Osteocyte (in vitro differentiated cells): ENCODE results near the gene SETD7. TPM values are rescaled to one million over a fixed set of nuclear protein-coding genes. Genes with fewer than 3 reads are reported as not detected.

ENCODE experiments used
- DNase-seq: peaks from one replicate; pipeline ENCODE4 v3.0.0; 2021; ENCODE audit warnings: mixed read lengths; ENCODE audit not compliant: unreplicated experiment; ENCODE audit errors: extremely low spot score
- H3K27ac Mint-ChIP-seq: one replicate; pipeline ENCODE4 v1.8.0; 2021; ENCODE audit warnings: mild to moderate bottlenecking, mixed read lengths; ENCODE audit not compliant: unreplicated experiment
- H3K27me3 Mint-ChIP-seq: one replicate; pipeline ENCODE4 v1.8.0; 2021; ENCODE audit warnings: mixed read lengths; ENCODE audit not compliant: unreplicated experiment
- H3K36me3 Mint-ChIP-seq: one replicate; pipeline ENCODE4 v1.8.0; 2021; ENCODE audit warnings: mixed read lengths; ENCODE audit not compliant: unreplicated experiment
- H3K4me1 Mint-ChIP-seq: one replicate; pipeline ENCODE4 v1.8.0; 2021; ENCODE audit warnings: mixed read lengths; ENCODE audit not compliant: unreplicated experiment
- H3K4me3 Mint-ChIP-seq: one replicate; pipeline ENCODE4 v1.8.0; 2021; ENCODE audit warnings: mild to moderate bottlenecking, moderate library complexity, mixed read lengths; ENCODE audit not compliant: unreplicated experiment
- H3K9me3 Mint-ChIP-seq: one replicate; pipeline ENCODE4 v1.8.0; 2021; ENCODE audit warnings: mixed read lengths; ENCODE audit not compliant: unreplicated experiment
- total RNA-seq: library from RNA; stranded (reverse); gene quantifications from 2 replicates; pipeline ENCODE4 v1.2.1, GENCODE V29; 2021
- TF ChIP-seq, protein P1 (sequence below): fragments of 200-600 bp; sonication (generic); IDR thresholded peaks from 2 replicates; pipeline ENCODE4 v1.5.0; 2021; ENCODE audit warnings: antibody characterized with exemption, mild to moderate bottlenecking, moderate library complexity

Gene SETD7
- total RNA-seq, 1 donor from 2014 or later, result 44.2 TPM

DNA sequence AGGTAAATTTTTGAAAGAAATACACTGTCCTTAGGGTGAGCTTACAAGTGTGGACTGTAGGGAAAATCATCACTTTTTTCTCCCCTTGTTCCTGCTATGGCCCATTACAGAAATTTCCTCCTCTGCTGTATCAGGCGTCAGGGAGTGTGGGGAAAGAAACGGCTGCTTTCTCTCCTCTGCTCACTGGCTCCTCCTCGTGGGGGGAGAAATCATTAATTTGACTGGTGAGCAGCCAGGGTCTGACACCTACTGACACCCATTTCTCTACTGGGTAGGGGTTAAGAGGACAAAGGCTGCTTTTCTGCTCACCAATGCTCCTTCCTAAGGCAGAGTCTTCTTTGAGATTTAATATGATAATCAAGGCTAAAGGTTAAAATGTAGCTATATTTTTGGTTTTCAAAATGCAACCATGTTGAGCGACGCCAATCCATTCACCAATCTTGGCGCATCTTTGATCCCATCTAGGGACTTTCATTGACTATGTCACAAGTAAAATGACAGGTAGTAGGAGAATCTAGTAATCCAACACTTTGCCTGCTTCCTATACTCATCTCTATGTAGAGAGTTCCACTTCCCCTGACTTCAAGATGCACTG is 25.1 kb downstream of the SETD7 start:
- Mint-ChIP-seq H3K27me3 (no peaks in the 10 kb centered on the region), H3K36me3 (peaks cover 48% of the 10 kb centered on the region), H3K27ac (peak overlapping the region; percentile 5), H3K4me3 (no peak overlapping the region), H3K9me3 (no peaks in the 10 kb centered on the region), H3K4me1 (peaks cover 9% of the 10 kb centered on the region)
- no peak for DNase-seq
- TF ChIP-seq, protein P1, sequence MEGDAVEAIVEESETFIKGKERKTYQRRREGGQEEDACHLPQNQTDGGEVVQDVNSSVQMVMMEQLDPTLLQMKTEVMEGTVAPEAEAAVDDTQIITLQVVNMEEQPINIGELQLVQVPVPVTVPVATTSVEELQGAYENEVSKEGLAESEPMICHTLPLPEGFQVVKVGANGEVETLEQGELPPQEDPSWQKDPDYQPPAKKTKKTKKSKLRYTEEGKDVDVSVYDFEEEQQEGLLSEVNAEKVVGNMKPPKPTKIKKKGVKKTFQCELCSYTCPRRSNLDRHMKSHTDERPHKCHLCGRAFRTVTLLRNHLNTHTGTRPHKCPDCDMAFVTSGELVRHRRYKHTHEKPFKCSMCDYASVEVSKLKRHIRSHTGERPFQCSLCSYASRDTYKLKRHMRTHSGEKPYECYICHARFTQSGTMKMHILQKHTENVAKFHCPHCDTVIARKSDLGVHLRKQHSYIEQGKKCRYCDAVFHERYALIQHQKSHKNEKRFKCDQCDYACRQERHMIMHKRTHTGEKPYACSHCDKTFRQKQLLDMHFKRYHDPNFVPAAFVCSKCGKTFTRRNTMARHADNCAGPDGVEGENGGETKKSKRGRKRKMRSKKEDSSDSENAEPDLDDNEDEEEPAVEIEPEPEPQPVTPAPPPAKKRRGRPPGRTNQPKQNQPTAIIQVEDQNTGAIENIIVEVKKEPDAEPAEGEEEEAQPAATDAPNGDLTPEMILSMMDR, result peak; percentile 65

DNA sequence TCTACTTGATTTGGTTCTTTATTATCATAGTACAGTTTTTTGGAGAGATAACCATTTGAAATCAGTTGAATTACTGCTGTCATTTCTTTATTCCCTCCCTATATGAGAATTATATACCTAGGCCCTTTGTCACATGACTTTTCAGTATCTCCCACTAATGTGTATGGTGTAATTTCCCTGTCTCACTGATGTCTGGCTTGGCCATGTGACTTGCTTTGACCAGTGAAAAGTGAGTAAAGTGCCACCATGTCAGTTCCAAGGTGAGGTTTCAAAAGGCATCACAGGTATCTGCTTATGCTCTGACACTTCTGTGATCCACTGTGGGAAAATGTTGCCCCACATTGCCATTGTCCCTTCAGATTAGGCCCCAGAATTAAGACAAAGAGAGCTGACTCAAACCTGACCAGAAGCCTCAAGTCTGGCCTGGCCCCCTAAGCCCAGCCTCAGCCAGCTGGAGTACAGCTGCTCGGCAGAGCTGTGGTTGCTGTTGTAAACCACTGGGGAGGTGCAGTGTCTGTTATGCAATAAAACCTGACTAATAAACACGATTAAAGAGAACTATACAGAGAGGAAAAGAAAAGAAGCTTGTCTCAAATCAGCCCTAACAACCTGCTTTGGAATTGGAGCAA is 27.5 kb downstream of the SETD7 start:
- no peak overlapping the region for H3K4me3 Mint-ChIP-seq
- peaks cover 6% of the 10 kb centered on the region for H3K4me1 Mint-ChIP-seq
- no peaks in the 10 kb centered on the region for H3K27me3 Mint-ChIP-seq
- H3K9me3 Mint-ChIP-seq, result no peaks in the 10 kb centered on the region
- H3K36me3 Mint-ChIP-seq, result peaks cover 60% of the 10 kb centered on the region
- TF ChIP-seq, protein P1, result no peak
- no peak overlapping the region for H3K27ac Mint-ChIP-seq
- no peak for DNase-seq

DNA sequence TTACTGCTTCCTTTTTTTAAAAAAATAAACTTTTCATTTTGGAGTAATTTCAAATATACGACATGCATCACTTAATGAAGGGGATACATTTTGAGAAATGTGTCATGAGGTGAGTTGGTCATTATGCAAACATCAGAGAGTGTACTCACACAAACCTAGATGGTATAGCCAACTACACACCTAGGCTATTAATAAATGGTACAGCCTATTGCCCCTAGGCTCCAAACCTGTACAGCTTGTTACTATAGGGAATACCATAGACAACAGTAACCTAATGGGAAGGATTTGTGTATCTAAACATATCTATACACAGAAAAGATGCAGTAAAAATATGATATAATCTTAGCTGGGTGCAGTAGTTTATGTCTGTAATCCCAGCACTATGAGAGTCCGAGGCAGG is 29.1 kb downstream of the SETD7 start:
- Mint-ChIP-seq H3K4me1 (peaks cover 5% of the 10 kb centered on the region), H3K36me3 (peaks cover 59% of the 10 kb centered on the region), H3K4me3 (no peak overlapping the region), H3K9me3 (no peaks in the 10 kb centered on the region), H3K27ac (no peak overlapping the region), H3K27me3 (no peaks in the 10 kb centered on the region)
- no peak for DNase-seq
- TF ChIP-seq, protein P1, result no peak

DNA sequence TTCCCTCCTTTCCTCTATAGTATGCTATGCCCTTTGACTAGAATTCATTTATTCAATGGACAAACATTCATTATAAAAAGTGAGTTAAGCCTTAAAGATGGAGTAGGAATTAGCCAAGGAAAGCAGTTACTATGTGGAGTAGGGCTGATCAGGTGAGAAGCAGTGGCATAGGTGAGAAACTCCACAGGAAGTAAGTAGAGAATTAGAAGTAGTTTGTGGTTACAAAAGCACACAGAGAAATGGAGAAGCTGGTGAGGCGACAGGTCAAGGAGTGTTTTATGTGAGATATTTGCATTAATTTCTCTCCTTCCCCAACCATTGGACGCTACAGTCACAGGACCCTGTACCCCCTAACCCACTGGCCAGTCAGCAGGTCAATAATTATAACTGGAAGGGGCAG is 30.6 kb downstream of the SETD7 start:
- no peak for DNase-seq
- H3K4me3 Mint-ChIP-seq, result no peak overlapping the region
- peaks cover 60% of the 10 kb centered on the region for H3K36me3 Mint-ChIP-seq
- H3K27ac Mint-ChIP-seq, result no peak overlapping the region
- H3K27me3 Mint-ChIP-seq, result no peaks in the 10 kb centered on the region
- no peaks in the 10 kb centered on the region for H3K9me3 Mint-ChIP-seq
- TF ChIP-seq, protein P1, result no peak
- peaks cover 3% of the 10 kb centered on the region for H3K4me1 Mint-ChIP-seq

DNA sequence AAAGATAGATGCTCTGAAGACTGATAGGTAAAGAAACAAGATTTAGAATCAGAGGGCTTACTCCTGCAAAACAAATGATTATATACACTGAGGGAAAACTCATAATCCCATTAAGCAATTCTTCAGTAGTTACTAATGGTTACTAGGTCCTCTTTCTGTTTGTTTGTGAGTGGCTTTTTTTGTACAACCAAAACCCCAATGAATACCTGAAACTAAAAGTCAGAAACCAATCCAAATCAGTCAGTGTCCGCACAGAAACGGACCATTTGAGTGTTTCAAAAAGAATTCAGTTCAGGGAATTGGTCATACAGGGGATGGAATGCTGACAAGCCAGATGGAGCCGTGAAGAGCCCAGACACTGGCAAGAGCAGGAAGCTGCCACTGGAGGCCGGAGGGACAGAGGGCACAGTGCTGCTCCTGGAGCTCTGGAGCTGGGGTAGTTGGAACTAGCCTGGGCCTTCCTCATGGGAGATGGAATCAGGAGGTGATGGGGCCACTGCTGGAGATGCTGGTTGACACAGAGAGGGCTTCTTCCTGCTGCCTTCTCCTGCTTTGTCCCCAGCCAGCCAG is 31.9 kb downstream of the SETD7 start:
- Mint-ChIP-seq H3K27ac (no peak overlapping the region), H3K4me1 (peaks cover 3% of the 10 kb centered on the region), H3K27me3 (no peaks in the 10 kb centered on the region), H3K4me3 (no peak overlapping the region), H3K9me3 (no peaks in the 10 kb centered on the region), H3K36me3 (peaks cover 59% of the 10 kb centered on the region)
- TF ChIP-seq, protein P1, result no peak
- no peak for DNase-seq
